GM12872 (cell line): ENCODE results near the gene MIPOL1.

Experiments
- TF ChIP-seq, protein P1 (sequence below): IDR thresholded peaks from 3 replicates; pipeline ENCODE4 v1.5.1; 2011; ENCODE audit warnings: low read depth, mild to moderate bottlenecking, low read length, moderate library complexity; ENCODE audit not compliant: insufficient read depth

The MIPOL1 gene

GRCh38 chr14:37254411-37254947 lies 56.7 kb downstream of the MIPOL1 start:
- TF ChIP-seq, protein P1, sequence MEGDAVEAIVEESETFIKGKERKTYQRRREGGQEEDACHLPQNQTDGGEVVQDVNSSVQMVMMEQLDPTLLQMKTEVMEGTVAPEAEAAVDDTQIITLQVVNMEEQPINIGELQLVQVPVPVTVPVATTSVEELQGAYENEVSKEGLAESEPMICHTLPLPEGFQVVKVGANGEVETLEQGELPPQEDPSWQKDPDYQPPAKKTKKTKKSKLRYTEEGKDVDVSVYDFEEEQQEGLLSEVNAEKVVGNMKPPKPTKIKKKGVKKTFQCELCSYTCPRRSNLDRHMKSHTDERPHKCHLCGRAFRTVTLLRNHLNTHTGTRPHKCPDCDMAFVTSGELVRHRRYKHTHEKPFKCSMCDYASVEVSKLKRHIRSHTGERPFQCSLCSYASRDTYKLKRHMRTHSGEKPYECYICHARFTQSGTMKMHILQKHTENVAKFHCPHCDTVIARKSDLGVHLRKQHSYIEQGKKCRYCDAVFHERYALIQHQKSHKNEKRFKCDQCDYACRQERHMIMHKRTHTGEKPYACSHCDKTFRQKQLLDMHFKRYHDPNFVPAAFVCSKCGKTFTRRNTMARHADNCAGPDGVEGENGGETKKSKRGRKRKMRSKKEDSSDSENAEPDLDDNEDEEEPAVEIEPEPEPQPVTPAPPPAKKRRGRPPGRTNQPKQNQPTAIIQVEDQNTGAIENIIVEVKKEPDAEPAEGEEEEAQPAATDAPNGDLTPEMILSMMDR: no peak

DNA sequence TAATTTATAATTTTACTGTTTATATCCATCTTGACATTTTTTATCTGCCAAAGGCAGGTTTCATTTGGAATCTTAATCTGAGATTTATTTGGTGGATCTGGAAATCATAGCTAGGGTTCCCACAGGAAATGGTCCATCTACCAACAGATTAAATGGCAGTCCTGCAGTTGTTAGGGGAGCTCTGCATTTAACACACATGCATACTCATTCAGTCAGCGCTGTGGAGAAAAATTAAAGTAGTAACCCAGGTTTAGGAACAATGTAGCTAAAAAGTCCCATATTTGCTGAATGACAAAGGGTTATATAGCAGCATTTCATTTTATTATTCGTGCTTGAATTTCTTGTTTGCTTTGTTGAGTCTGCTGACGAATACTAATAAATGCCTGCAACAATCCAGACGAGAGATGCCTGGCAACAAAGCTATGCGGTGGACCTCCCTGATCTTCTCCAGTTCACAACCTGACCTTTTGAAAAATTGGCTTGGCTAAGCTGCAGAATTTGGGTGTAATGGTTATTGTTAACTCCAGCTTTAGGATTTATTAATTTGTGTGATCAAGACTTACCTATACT lies 59.8 kb downstream of the MIPOL1 start:
- TF ChIP-seq, protein P1: no peak

DNA sequence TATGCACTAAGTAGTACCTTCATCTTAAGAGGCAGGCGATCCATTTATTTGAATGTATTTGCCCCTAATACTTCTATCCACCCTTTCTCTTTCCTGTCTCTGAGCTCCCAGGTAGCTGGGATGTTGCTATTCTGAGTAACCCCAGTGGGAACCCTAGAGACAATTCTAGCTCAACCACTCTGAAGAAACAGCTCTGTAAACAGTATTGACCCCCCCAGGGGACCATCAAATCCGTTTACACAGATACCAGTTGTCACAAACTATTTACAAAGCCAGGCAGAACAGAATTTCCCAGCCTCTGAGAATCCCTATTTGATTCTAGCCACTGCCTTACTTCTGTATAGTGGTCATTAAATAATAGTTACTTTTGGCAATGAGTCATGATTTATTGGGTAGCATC lies 64.9 kb downstream of the MIPOL1 start:
- TF ChIP-seq, protein P1: no peak

DNA sequence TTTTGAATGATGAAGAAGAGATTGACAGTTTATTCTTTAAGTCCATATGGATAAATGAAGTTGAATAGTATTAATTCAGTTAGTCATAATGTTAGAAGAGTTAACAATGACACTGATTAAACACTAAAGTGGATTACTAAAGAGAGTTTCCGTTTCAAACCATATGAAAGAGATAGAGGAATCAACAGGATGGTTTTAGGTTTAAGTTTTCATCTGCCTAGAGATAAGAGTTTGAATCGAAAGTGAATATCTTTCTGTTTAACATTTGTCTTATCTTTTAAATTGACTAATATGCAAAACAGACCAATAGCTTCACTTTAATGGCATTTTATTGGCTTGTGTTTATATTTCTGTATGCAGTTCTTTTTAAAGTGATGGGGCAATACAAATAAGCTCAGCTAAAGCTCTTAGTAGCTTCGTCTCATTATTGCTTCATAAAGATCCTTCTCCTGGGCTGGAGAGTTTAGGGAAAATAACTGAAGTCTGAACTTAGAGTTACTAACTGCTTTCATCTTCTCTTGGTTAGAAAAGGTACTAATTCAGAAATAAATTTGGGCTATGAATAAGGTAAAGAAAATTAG lies 66.0 kb downstream of the MIPOL1 start:
- TF ChIP-seq, protein P1: no peak

GRCh38 chr14:37268788-37269187 lies 71.1 kb downstream of the MIPOL1 start:
- TF ChIP-seq, protein P1: no peak

DNA sequence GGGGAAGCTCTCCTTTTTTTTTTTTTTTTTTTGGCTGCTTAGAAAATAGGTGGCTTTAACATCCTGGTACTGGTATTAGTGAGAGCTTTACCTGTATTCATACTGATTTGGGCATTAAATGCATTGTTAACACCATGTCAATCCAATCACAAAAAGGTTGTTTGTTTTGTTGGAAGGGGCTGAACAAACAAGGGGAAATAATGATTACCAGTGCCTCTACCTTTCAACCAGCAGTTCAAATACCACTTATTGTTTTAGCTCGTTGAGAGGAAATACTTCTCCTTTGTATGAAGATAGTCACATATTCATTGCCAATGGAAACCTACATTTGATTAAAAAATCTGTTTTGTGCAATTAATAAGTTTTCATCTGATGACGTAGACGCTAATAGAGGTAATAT lies 72.9 kb downstream of the MIPOL1 start:
- TF ChIP-seq, protein P1: no peak

DNA sequence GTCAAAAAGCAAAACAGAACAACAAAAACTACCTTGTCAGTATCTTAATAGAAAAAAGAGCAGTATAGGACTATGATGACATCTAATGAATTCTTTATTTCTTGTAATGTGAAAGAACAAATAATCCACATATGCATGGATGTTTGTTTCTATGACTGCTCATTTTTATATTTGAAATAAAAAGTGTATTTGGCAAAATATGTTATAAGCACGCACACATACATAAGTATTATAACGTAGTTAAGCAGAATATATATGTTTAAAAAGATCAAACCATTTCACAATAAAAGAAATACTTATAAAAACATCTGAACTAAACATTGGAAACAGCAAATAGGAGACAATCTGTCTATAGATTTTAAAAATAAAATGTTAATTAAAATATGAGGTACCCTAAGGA lies 74.8 kb downstream of the MIPOL1 start:
- TF ChIP-seq, protein P1: no peak
